Activated CD8-positive, alpha-beta T cell treated with anti-CD3 and anti-CD28 coated beads for 36 hours (primary cell): Measurements from ENCODE around the gene AFDN. TPM values are rescaled to one million over a fixed set of nuclear protein-coding genes. Genes with fewer than 3 reads are reported as not detected.

ENCODE experiments used
- ATAC-seq: fragments of 200-7000 bp; cut with Tn5 transposase; one replicate; pipeline ENCODE4 v1.10.0; 2021; ENCODE audit warnings: mild to moderate bottlenecking, moderate library complexity
- CTCF ChIA-PET: fragments of 350-600 bp; sonication (Branson Sonifier 250); formaldehyde crosslinking; loops from one replicate; lab custom pipeline; 2021; ENCODE audit warnings: antibody characterized with exemption; lab: Charles Lee
- POLR2A ChIA-PET: fragments of 350-600 bp; sonication (Branson Sonifier 250); formaldehyde crosslinking; loops from one replicate; lab custom pipeline; 2021; ENCODE audit warnings: antibody characterized with exemption; lab: Charles Lee
- DNase-seq: peaks from one replicate; pipeline ENCODE4 v3.0.0-alpha.2; 2020
- H3K27ac Mint-ChIP-seq: one replicate; pipeline ENCODE4 v1.8.0; 2021; ENCODE audit warnings: mild to moderate bottlenecking, mixed read lengths
- H3K27me3 Mint-ChIP-seq: one replicate; pipeline ENCODE4 v1.8.0; 2021; ENCODE audit warnings: mixed read lengths
- H3K36me3 Mint-ChIP-seq: one replicate; pipeline ENCODE4 v1.8.0; 2021; ENCODE audit warnings: low read depth, mixed read lengths
- H3K4me1 Mint-ChIP-seq: one replicate; pipeline ENCODE4 v1.8.0; 2021; ENCODE audit warnings: low read depth, mixed read lengths
- H3K4me3 Mint-ChIP-seq: one replicate; pipeline ENCODE4 v1.8.0; 2021; ENCODE audit warnings: mild to moderate bottlenecking, moderate library complexity, mixed read lengths
- H3K9me3 Mint-ChIP-seq: one replicate; pipeline ENCODE4 v1.8.0; 2021; ENCODE audit warnings: mixed read lengths
- intact Hi-C: fragments of 100-400 bp; cut with micrococcal nuclease; formaldehyde crosslinking; loops from one replicate; pipeline ENCODE4 v1.10.0; 2022
- total RNA-seq, 2 experiments: library from RNA; stranded (reverse); gene quantifications; one replicate each; pipeline ENCODE4 v1.2.3, GENCODE V29; 2021
- TF ChIP-seq, protein P1 (sequence below): fragments of 200-600 bp; IDR thresholded peaks from one replicate; pipeline ENCODE4 v1.8.0; 2022; ENCODE audit warnings: antibody characterized with exemption, mild to moderate bottlenecking

The AFDN gene
- total RNA-seq, 2 experiments from 2014 or later = 13.0 to 14.1 TPM

DNA sequence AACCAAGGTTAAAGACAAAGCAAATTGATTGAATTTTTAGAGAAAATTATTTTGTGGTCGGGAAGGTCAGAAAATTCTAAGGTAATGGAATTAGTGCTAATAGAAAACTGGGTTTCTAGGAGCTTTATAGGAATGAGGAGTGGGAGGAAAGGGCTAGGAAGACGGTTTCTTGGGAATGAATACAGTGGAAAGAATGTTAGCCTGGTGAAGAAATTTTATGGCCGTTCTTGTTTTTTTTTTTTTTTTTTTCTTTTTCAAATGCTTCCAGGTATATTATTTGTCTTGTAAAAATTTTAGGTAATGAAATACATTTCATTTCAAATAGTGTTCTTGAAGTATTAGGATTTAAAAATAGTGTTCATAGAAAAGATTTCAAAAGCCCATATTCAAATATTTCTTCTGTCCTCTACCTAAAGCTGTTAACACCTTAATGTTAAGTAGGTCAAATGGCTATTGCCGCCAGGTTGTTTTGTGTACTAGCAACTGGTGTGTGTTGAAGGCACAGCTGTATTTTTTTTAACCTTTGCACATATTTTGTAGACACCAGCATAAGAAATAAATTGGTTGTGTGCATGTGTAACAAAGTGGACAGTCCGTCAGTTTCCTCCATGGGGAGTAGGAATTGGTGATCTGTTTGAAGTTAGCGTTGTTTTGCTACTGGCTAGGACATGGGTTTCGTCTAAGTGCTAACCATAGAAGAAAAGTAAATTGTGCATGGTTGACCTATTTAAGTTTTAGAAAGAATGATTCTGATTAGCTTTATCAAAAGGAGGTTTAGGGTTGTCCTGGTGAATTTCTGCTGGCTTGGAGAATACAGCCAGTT is 32.3 kb downstream of the AFDN start:
- DNase-seq = no peak
- ChIA-PET POLR2A (no interaction called here), CTCF (no interaction called here)
- Mint-ChIP-seq H3K9me3 (peaks cover 4% of the 10 kb centered on the region), H3K4me1 (peaks cover 9% of the 10 kb centered on the region), H3K27me3 (peaks cover 24% of the 10 kb centered on the region), H3K36me3 (no peaks in the 10 kb centered on the region), H3K4me3 (no peak overlapping the region), H3K27ac (no peak overlapping the region)
- intact Hi-C loops = no loop called here
- no peak for ATAC-seq
- TF ChIP-seq, protein P1, sequence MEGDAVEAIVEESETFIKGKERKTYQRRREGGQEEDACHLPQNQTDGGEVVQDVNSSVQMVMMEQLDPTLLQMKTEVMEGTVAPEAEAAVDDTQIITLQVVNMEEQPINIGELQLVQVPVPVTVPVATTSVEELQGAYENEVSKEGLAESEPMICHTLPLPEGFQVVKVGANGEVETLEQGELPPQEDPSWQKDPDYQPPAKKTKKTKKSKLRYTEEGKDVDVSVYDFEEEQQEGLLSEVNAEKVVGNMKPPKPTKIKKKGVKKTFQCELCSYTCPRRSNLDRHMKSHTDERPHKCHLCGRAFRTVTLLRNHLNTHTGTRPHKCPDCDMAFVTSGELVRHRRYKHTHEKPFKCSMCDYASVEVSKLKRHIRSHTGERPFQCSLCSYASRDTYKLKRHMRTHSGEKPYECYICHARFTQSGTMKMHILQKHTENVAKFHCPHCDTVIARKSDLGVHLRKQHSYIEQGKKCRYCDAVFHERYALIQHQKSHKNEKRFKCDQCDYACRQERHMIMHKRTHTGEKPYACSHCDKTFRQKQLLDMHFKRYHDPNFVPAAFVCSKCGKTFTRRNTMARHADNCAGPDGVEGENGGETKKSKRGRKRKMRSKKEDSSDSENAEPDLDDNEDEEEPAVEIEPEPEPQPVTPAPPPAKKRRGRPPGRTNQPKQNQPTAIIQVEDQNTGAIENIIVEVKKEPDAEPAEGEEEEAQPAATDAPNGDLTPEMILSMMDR = no peak

DNA sequence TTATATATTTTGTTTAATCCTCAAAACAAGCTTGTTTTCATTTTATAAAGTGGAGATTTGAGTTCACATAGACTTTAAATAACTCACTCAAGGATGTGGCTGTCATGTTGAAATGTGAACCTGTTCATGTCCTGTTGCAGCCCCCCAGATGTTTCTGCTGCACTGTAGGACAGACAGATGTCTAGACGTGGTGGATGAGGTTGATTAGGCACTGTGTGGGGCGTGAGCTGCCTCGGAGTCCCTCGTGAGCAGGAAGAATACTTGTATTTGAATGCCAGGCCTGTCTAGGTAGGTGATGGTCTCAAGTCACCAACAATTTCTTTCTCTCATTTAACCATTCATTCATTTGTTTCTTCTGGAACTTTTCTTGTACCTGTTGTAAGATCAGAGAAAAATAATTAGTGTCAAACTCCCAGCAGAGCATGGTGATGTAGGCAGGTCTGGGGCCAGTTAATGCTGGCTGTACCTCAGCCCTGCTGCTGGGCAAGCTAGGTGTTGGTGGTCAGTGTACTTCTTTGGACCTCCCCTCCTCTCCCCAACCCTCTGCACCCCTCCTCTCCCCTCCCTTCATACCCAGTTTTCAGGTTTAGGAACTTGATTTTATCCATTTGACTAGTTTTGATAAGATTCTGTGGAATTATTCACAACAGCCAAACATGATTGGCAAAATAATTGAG is 34.0 kb downstream of the AFDN start:
- H3K4me3 Mint-ChIP-seq = no peak overlapping the region
- H3K4me1 Mint-ChIP-seq = peaks cover 9% of the 10 kb centered on the region
- ATAC-seq (no peak), DNase-seq (no peak)
- peaks cover 4% of the 10 kb centered on the region for H3K9me3 Mint-ChIP-seq
- TF ChIP-seq, protein P1 = no peak
- H3K27ac Mint-ChIP-seq = no peak overlapping the region
- H3K36me3 Mint-ChIP-seq = no peaks in the 10 kb centered on the region
- peaks cover 24% of the 10 kb centered on the region for H3K27me3 Mint-ChIP-seq
- ChIA-PET POLR2A (no interaction called here), CTCF (interaction anchor here (0.7 to 1.2 kb wide), 2 partner anchors 39 to 40 kb away, joined by 3 read pairs; no protein-coding TSS in a partner anchor)
- intact Hi-C loops = no loop called here

DNA sequence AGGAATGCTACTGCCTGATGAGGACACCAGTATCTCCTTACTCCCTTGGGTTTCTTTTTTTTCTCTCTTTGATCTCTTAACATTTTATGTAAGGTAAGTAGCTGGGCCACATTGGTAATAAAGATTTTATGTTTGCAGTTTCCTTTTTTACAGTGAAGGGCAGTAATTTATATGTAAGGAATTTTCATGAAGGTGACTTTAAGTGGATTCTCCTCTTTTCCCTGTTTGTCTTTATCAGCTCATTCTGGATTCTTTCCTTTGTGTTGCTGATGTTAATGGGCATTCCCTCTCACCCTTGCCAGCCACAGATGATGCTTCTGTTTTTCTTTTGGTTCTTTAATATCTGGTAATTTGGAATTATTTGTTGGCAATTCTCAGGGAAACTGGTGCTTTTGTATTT is 34.7 kb downstream of the AFDN start:
- no peak overlapping the region for H3K27ac Mint-ChIP-seq
- TF ChIP-seq, protein P1 = no peak
- intact Hi-C loops = no loop called here
- H3K4me3 Mint-ChIP-seq = no peak overlapping the region
- CTCF ChIA-PET = interaction anchor here (0.7 kb wide), 1 partner anchor 41 kb away, joined by 3 read pairs; no protein-coding TSS in a partner anchor
- ATAC-seq = no peak
- DNase-seq = no peak
- peaks cover 4% of the 10 kb centered on the region for H3K9me3 Mint-ChIP-seq
- H3K36me3 Mint-ChIP-seq = no peaks in the 10 kb centered on the region
- POLR2A ChIA-PET = no interaction called here
- peaks cover 27% of the 10 kb centered on the region for H3K27me3 Mint-ChIP-seq
- peaks cover 9% of the 10 kb centered on the region for H3K4me1 Mint-ChIP-seq

DNA sequence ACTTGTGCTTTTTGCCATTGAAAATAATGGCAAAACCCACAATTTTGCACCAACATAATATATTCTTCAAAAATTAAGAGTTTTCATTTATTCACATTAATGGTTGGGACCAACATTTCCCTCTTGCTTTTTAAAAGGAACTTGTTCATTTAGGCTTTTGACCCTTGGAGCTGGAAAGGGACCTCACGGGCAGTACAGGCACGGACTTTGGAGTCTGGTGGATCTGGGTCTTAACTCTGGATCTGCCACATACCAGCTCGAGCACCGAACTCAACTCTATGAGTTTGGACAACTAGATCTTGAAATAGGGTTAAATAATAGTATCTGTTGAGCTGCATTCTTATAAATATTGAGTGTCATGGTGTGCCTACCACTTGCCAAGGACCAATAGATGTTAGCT is 37.2 kb downstream of the AFDN start:
- TF ChIP-seq, protein P1 = no peak
- CTCF ChIA-PET = no interaction called here
- no peak overlapping the region for H3K27ac Mint-ChIP-seq
- intact Hi-C loops = no loop called here
- no peaks in the 10 kb centered on the region for H3K36me3 Mint-ChIP-seq
- ATAC-seq (no peak), DNase-seq (no peak)
- POLR2A ChIA-PET = no interaction called here
- peaks cover 22% of the 10 kb centered on the region for H3K27me3 Mint-ChIP-seq
- no peaks in the 10 kb centered on the region for H3K4me1 Mint-ChIP-seq
- H3K4me3 Mint-ChIP-seq = no peak overlapping the region
- H3K9me3 Mint-ChIP-seq = no peaks in the 10 kb centered on the region

DNA sequence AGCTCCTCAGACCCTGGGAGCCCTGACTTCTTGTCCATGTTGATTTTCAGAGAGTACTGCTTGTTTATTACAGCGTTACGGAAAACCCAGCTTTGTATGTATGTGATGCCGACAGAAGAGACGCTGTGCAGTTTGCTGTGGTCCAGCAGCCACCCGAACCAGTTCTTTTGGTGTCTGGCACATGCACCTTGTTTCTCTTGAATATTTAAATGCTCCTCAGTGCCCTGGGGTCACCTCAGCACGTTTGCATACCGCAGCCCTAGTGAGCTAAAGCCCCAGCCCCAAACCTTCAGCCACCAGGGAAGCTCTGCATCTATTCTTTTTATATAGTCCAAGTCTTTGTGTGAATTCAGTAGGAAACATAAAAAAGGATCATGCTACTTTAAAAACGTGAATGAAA is 39.9 kb downstream of the AFDN start:
- H3K27ac Mint-ChIP-seq = no peak overlapping the region
- no peaks in the 10 kb centered on the region for H3K36me3 Mint-ChIP-seq
- POLR2A ChIA-PET = no interaction called here
- no peak for ATAC-seq
- CTCF ChIA-PET = interaction anchor here (1.1 kb wide), 1 partner anchor 39 kb away, joined by 3 read pairs; no protein-coding TSS in a partner anchor
- H3K27me3 Mint-ChIP-seq = peaks cover 10% of the 10 kb centered on the region
- H3K4me1 Mint-ChIP-seq = no peaks in the 10 kb centered on the region
- no peaks in the 10 kb centered on the region for H3K9me3 Mint-ChIP-seq
- no peak overlapping the region for H3K4me3 Mint-ChIP-seq
- TF ChIP-seq, protein P1 = no peak
- intact Hi-C loops = no loop called here
- no peak for DNase-seq
